ENCODE data around the gene DGCR8. TPM values are rescaled to one million over a fixed set of nuclear protein-coding genes. Genes with fewer than 3 reads are reported as not detected.

The DGCR8 gene
- total and polyA plus RNA-seq, 2 of the 4 experiments (the other 2 are of a cell fraction), result 16.7 to 25.3 TPM

DNA sequence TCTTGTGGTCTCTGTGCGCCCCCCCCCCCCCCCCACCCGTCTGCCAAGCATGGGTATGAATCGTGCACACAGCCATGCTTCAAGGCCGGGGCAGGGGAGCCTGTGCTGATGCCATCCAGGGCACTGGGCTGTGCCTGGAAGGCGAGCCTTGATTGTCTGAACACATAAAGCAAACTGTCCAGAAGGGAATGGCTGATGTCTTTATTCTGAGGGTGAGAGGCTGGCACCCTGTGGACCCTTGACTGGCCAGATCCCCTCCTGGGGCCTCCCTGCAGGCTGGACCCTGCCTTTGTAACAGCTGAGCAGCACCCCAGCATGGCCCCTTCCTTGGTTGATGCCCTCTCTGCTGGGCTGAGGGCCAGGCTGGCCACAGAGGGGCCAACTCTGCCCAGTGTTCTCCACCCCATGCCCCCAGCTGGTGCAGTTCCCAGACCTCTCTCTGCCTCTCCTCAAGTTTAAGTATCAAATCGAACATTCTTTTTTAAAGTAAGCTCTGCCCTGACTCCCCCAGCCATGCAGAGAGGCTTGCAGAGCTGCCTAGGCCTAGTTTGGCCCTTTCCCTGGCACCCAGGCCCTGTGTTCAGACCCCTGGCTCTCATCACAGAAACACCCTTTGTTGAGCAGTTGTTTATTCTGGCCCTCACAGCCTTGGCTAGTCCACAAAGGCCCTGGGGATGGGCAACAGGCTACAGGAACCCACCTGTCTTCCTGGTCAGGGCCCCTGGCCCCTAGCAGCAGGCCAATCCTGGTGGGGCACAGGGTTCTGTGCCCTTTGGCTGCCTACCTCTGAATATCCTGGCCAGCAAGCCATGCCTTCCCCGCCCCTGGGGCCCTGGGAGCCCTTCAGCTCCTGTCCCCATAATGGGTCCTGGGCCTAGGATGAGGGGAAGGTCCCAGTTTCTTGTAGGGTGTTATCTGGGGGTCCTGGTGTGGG is 31.9 kb downstream of the DGCR8 start:
- Histone ChIP-seq H2AK9ac (replicated peaks; ENCODE audit: low read depth, low read length, poor library complexity) (no peak overlapping the region), H4K5ac (ENCODE audit: low read depth, low read length) (no peak overlapping the region), H3K18ac (ENCODE audit: low read depth, low read length) (no peak overlapping the region), H3K14ac (replicated peaks; ENCODE audit: low read depth, low read length) (no peak overlapping the region), H3K79me1 (ENCODE audit: low read depth in 1 of 2, low read length in 2 of 2) (peaks cover 11 to 35% of the 10 kb centered on the region in 2 experiments; a peak in 3 of 4 replicates), H3K9me3 (ENCODE audit: control insufficient read depth, insufficient read depth, low read length) (no peaks in the 10 kb centered on the region), H2AK5ac (ENCODE audit: low read depth, low read length) (no peak overlapping the region), H2BK15ac (ENCODE audit: low read depth, low read length) (no peak overlapping the region), H3K9ac (ENCODE audit: low read depth, low read length) (no peak overlapping the region), H3K56ac (ENCODE audit: extremely low read depth, insufficient read depth, low read length) (no peak overlapping the region), H3K4me1 (ENCODE audit: control insufficient read depth, insufficient read depth, low read length) (peaks cover 2% of the 10 kb centered on the region; the same call in 1 of the 2 replicates), H3K23ac (ENCODE audit: low read depth, low read length) (no peak overlapping the region), H4K91ac (ENCODE audit: insufficient read depth, low read depth, low read length) (no peak overlapping the region), H3K4ac (ENCODE audit: low read depth, low read length) (no peak overlapping the region), H4K8ac (ENCODE audit: low read depth in 2 of 2, low read length in 2 of 2) (no peak overlapping the region), H4K20me1 (ENCODE audit: insufficient read depth, low read length) (peaks cover 33% of the 10 kb centered on the region), H2BK5ac (ENCODE audit: low read depth, low read length, poor library complexity, severe bottlenecking) (no peak overlapping the region), H3K9me1 (ENCODE audit: insufficient read depth, low read length) (no peaks in the 10 kb centered on the region), H3K36me3 (ENCODE audit: control insufficient read depth, insufficient read depth, low read length) (peaks cover 79% of the 10 kb centered on the region), H3K4me2 (ENCODE audit: low read depth, low read length) (no peak overlapping the region), H2BK20ac (ENCODE audit: low read depth, low read length) (no peak overlapping the region), H2BK120ac (ENCODE audit: low read depth, low read length) (no peak overlapping the region), H3K4me3 (ENCODE audit: insufficient read depth, low read depth, low read length) (no peak overlapping the region), H3K27me3 (ENCODE audit: control insufficient read depth, insufficient read depth, low read length) (no peaks in the 10 kb centered on the region), H3K27ac (ENCODE audit: insufficient read depth, low read length) (no peak overlapping the region), H2AFZ (replicated peaks; ENCODE audit: low read length, poor library complexity) (no peak overlapping the region)
- CTCF ChIA-PET, result no interaction called here
- BruUV-seq (replicated peaks), result no TSS peak
- intact Hi-C loops (cut with micrococcal nuclease) (no loop called here), dilution Hi-C loops (cut with HindIII; ENCODE audit: low sequenced_read_pairs, unreplicated experiment) (no loop called here), in situ Hi-C loops (cut with MboI; ENCODE audit: low sequenced_read_pairs) (no loop called here)
- no CpG with 5 or more reads among the region's 7 CpGs for WGBS, 2 experiments (ENCODE audit: extremely low coverage in 2 of 2, insufficient read length in 1 of 2)
- ATAC-seq (ENCODE audit: low read depth) (no peak), DNase-seq (no peak)
- no peak for TF ChIP-seq RCOR1 (IDR thresholded peaks at IDR 0.05; ENCODE audit: insufficient replicate concordance, low read length)
- TF ChIP-seq RFX5 (IDR thresholded peaks at IDR 0.05; ENCODE audit: low read depth, low read length), result no peak
- TF ChIP-seq CEBPB (IDR thresholded peaks at IDR 0.05; ENCODE audit: low read depth, low read length), result no peak
- no peak for TF ChIP-seq MXI1 (IDR thresholded peaks at IDR 0.05; ENCODE audit: borderline replicate concordance, low read depth, low read length)
- TF ChIP-seq BHLHE40 (IDR thresholded peaks at IDR 0.05; ENCODE audit: low read depth, low read length), result no peak
- TF ChIP-seq RAD21 (IDR thresholded peaks at IDR 0.05; ENCODE audit: low read length), result no peak
- TF ChIP-seq, protein P1, sequence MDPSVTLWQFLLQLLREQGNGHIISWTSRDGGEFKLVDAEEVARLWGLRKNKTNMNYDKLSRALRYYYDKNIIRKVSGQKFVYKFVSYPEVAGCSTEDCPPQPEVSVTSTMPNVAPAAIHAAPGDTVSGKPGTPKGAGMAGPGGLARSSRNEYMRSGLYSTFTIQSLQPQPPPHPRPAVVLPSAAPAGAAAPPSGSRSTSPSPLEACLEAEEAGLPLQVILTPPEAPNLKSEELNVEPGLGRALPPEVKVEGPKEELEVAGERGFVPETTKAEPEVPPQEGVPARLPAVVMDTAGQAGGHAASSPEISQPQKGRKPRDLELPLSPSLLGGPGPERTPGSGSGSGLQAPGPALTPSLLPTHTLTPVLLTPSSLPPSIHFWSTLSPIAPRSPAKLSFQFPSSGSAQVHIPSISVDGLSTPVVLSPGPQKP (IDR thresholded peaks at IDR 0.05; ENCODE audit: borderline replicate concordance, low read depth, low read length), result no peak
- TF ChIP-seq USF2 (IDR thresholded peaks at IDR 0.05; ENCODE audit: low read depth, low read length), result no peak
- no peak for TF ChIP-seq SMC3 (IDR thresholded peaks at IDR 0.05; ENCODE audit: low read depth, low read length)
- no peak for TF ChIP-seq NFE2L2 (IDR thresholded peaks at IDR 0.05; ENCODE audit: low read depth, low read length)
- TF ChIP-seq POLR2A (IDR thresholded peaks at IDR 0.05; ENCODE audit: low read depth, low read length), result no peak
- no peak for TF ChIP-seq MAFK (IDR thresholded peaks at IDR 0.05; ENCODE audit: low read depth, low read length)
- POLR2A ChIA-PET (ENCODE audit: unreplicated experiment), result no interaction called here
